NCI-H1417 treated with DMSO at 0.1 percent for 48 hours (cell line): ENCODE data around the gene NTN4.
"Not testable (repeated sequence)": the region's sequence is repeated elsewhere in the genome, so short reads cannot be mapped to it uniquely, and the experiment has no call there.

ENCODE experiments used
- DNase-seq: peaks from one replicate; lab custom pipeline; 2025; lab: John Stamatoyannopoulos, UW

NTN4 gene

DNA sequence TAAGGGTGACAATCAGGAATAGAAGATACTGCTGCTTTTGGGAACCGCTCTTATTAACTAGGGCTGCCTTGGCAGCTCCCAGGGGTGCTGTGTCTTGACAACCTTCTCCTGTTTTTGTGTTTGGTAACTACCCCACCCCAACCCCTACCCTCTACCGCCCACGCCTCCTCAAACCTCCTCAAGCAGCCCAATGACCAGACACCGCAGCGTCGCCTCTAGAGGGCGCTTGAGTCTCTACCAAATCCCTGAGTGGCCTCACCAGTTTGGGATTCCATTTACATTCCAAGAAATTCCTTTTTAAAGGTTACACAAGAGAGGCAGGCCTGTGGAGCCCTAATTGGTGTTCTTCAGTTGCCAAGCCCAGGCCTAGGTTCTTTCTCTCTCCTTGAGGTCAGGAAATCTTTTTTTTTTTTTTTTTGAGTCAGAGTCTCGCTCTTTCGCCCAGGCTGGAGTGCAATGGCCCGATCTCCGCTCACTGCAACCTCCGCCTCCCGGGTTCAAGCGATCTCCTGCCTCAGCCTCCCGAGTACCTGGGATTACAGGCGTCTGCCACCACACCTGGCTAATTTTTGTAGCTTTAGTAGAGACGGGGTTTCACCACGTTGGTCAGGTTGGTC, 166.9 kb downstream of the NTN4 start:
- DNase-seq, result no peak

DNA sequence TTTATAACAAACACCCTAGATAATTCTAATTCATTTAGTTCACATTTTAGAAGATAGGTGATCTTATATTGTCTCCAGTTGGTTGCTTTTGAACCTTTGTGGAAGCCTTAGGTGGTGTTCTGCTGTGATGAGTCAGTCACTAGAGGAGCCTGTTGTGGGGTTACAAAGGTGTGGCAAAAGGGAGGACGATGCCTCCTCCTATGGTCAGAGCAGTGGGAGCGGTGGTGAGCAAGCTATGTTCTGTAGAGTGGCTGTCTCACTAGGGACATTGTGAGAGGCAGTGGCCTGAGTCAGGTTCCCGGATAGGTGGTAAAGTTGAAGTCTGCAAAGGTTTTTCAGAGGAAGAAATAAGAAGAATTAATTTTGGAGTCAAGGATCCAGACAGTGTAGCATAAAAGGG, 167.7 kb downstream of the NTN4 start:
- DNase-seq, result no peak

DNA sequence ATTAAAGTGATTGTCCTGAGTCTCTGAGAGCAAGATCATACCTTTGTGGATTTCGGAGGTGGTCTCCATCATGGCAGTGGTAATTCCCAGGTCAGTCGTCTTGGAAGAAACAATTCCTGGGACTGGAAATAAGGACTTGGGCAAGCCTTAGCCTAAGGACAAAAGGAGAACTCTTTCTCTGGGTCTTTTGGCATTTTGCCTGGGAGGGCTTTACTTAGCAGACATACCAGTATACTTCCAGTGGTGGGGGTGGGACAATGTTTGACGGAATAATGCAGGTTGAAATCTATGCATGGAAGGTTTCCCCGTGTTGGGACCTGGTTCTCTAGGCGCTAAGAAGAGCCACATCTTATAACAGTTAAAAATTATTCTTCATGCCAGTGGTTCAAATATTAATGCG, 168.8 kb downstream of the NTN4 start:
- DNase-seq, result no peak

DNA sequence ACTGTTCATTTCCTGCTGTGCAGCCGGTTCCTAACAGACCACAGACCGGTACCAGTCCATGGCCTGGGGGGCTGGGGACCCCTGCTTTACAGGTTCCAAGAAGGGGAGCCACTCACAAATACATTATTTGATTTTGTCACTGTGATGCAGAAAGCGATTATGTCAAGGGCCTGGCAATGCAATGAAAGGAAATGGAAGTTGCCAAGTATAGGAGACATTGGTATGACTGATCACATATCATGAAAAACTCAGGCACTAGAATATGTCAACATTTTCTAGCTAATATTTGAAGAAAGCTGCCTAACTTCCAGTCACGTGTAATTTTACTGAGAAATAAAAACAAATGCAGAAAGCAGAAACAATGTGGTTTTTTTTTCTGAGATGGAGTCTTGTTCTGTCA, 170.4 kb downstream of the NTN4 start:
- DNase-seq, result no peak

DNA sequence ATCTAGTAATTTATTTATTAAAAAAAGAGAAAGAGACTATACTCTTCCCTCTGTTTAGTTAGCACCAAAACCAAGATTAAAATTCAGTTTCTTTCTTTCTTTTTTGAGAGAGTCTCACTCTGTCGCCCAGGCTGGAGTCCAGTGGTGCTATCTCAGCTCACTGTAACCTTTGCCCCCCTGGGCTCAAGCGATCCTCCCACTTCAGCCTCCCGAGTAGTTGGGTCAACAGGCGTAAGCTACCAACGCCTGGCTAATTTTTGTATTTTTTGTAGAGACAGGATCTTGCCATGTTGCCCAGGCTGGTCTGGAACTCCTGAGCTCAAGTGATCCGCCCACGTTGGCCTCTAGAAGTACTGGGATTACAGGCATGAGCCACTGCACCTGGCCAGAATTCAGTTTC, 174.1 kb downstream of the NTN4 start:
- DNase-seq, result not testable (repeated sequence)

DNA sequence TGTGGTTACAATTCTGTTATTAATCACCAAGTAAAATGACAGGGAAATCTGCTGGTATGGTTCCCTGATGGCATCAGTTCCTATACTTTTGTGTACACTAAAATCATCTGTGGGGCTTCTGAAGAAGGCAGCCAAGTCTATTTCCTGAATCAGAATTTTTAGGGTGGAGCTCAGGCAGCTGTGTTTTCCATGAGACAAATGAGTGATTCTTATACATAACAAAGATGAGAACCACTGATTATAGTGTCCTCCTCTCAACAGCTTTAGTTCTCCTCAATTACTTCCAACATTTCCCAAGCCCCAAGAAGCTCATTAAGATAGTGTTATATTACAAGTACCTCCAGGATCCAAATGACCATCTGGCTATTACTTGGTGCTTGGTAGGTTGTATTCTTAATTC, 174.8 kb downstream of the NTN4 start:
- no peak for DNase-seq

DNA sequence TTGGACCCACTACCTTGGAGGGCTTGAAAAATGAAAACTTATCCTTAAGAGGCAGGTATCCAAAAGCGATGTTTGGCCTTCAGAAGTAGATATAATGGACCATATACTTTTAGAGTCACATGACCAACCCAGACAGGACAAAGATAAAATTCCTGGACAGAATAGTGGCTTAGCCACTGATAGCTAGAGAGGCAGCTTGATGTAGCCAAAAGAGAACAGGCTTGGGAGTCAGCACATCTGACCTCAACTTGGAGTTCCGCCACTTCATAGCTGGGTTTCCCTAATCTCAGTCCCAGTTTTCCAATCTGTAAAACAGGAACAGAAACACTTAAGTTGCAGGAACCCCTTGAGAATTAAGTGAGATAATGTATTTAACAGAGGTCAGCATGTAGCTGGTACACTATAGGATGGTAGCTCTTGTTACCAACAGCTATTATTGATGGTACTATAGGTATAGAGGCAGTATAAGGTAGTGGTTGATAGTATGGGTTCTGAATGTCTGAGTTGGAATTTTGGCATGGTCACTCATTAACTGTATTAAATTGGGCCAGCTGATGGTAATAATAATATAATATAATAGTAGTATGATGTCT, 176.1 kb downstream of the NTN4 start:
- DNase-seq, result no peak

DNA sequence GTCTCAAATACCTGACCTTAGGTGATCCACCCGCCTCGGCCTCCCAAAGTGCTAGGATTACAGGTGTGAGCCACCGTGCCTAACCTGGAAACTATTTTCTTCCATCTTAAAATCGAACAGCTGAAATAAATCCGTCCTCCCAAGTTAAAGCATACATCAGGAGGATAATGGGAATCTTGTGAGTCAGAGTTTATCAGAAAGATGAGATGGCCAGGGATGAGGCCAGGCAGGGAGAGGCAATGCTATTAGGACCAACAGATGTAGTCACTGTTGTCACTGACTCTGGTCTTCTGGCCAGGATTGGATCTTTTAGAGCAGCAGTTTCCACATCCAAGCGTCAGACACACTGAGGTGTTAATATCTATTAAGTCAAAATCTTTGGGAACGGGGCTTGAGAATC, 177.5 kb downstream of the NTN4 start:
- no peak for DNase-seq

DNA sequence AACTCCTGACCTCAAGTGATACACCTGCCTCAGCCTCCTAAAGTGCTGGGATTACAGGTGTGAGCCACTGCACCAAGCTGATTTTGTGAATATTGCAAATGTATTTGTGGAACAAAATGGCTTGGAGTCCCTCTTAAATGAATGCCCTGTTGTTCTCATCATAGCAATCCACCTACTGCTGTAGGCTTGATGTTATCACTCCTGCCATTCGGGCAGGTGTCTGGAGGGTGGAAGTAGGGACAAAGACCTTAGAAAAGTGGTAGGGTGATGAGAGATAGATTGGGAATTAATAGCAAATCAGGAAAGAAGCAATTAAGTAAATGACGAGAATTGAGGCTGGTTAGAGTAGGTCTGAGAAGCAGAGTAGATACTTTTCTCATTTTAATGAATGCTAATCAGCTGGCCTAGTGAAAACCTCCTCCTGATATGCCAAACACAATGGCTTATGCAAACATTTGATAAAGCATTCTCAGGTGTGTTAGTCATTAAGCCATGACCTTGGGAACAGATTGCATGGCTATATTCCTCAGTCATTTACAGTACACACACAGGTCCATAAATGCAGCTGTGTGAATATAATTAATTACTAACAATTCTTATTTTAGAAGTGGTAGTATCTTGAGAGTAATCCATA, 178.8 kb downstream of the NTN4 start:
- peak; percentile 18 for DNase-seq

DNA sequence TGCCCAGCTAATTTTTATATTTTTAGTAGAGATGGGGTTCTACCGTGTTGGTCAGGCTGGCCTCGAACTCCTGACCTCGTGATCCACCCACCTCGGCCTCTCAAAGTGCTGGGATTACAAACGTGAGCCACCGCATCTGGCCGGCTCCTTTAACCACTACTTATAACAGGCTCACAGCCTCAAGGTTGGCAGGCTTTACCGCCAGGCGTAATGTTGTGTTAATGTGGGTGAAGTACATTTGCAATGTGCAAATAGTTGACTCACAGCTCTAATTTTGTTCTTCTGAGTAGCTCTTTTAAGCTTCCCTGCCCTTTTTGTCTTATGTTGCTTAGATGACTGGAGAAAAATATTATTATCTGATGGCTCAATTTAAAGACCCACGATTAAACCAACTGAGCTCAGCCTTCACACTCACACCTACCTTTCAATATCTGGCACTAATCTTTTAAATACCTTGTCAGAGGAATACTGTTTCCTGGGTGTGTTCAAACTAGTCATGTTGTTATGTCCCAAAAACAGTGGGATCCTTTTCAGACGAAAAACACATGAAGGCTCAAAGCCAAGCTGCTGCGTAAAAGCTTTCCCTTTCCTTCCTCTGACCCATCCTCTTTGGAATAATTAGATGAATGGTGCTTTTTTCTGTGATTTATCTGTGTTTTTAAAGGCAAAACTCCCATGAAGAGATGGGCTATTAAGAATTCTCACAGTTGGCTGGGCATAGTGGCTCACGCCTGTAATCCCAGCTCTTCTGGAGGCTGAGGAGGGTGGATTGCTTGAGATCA, 182.1 kb downstream of the NTN4 start:
- DNase-seq, result no peak
